GM19351 (cell line): ENCODE results near the gene RAD51B.

Source experiments
- ATAC-seq: cut with Tn5 transposase; IDR thresholded peaks from one replicate; pipeline ENCODE4 v1.9.1; 2021; ENCODE audit warnings: mild to moderate bottlenecking, moderate library complexity; ENCODE audit not compliant: unreplicated experiment

RAD51B gene

DNA sequence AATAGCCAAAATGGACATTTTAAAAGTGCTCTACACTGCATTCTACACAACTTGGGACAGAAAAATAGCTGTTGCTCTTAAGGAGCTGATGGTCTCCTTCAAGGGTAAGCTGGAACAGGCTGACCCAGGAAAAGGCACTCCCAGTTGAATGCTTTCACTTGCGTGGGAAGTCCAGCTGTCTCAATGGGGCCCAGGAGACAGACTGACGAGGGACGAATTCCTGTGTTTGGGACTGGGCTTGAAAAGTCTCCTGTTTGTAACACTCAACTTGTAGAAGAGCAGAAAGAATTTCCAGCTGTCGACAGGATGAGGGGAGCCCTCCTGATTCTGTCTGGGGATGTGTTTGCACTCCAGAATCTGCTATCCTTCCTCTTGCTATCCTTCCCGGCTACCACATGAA is 792.5 kb downstream of the RAD51B start:
- ATAC-seq: no peak

DNA sequence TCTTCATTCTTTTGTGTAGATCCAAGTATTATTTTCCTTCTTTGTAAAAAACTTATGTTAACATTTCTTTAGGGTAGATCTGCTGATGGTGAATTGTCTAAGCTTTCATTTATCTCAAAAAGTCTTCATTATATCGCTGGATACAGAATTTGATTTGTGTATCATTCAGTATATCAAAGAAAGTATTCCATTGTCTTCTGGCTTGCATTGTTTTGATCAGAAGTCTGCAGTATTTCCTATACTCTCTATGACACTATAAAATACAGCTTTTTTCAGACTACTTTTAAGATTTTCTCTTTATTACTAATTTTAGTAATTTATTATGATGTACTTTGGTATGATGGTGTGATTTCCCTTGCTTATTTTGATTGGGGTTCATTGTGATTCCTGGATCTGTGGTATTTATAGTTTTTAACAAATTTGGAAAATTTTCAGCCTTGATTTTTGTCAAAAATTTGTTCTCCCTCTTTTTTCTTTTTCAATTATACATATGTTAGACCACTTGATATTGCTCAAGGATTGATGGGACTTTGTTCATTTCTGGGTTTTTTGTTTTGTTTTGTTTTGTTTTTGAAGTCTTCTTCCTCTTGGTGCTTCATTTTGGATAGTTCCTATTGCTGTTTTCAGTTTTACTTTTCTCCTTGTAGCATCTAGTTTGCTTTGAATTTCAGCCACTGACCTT is 796.8 kb downstream of the RAD51B start:
- no peak for ATAC-seq

DNA sequence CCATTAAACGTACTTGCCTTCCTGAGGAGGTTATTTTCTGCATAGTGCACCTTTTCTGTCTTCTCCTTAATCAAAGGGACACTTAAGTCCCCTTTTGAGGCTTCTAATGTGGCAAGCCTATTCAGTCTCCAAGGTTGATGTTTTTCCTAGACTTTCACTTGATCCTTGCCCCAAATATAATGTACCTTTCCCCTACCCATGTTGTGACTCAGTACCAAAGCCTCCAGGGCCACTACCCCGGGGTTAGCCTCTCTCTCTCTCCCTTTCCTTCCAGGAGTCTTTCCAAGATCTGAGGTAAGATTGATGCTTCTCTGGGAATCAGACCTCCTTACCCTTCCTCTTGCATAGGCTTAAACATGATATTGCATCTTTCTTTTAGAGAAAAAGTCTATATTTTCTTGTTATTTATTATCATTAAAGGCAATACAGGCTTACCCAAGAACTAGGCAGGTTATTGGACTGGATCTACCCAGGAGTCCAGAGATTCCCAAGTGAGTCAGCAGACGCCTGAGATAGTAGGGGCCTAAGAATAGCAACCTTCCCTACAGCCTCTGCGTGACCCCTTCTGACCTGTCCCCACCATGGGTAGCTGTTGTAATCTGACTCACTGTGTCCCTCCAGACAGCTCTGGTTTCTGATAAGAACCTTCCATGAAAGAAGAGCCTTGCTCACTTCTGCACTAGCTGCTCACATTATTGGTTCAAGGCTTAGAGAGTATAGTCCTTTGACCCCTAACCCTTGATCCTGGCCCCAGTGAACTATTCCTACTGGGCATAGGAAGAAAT is 800.4 kb downstream of the RAD51B start:
- ATAC-seq: no peak

DNA sequence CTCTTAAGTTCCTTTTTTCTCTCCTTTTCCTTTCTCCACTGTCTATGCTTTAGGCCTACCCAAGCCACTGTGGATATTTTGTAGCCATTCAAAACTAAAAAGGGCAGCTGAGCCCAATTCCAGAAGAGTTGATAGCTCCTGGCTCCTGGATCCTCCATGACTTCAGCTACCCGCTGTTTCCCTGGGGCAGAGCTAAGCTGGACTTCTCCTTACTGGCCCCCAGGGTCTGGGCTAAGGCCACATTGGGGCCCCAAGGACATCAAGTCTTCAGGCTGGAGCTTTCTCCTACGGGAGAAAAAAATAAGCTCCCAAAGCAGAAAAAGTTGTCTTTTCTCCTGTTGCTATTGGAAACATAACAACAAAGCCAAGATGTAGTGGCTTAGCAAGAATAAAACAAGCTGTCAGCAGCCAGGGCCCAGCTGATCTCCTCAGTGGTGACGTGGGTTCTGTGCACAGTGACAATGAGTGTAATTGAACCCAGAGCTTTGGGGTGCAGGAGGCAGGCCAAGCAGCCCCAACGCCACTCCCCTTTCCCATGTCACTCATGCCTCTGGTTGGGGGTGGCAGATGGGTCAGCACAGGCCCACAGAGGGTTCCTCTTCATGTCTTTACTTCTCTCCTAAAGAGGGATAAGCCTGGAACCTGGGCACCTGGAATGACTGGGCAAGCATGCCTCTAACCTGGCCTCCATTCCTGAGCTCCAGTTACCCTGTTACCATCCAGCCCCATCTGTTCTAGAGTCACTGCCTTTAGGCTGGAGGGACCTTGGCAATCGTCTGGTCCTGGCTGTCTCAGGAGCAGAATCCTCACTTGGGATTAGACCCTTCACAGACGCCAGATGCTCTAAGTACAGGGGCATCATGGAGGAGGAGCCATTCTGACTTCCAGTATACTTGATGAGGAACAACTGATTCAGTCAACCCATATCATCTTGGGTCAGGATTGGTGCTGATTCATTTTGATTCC is 802.1 kb downstream of the RAD51B start:
- no peak for ATAC-seq

DNA sequence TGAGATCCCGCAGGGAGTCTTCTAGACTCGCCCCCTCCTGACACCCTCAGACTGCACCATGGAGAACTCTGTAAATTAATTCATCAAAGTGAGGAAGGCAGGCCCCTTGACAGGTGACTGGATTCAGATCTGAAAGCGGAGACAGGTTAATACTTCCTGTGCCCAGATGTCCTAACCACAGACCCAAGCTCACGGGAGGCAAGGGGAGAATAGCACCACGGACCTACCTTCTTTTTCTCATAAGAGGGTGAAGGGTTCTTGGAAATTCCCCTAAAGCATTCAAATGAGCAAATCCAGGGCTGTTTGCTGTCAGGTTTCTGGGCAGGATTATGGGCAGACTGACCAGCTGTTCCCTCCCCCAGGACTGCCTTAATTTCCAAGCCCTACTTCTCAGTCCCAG is 803.3 kb downstream of the RAD51B start:
- no peak for ATAC-seq

DNA sequence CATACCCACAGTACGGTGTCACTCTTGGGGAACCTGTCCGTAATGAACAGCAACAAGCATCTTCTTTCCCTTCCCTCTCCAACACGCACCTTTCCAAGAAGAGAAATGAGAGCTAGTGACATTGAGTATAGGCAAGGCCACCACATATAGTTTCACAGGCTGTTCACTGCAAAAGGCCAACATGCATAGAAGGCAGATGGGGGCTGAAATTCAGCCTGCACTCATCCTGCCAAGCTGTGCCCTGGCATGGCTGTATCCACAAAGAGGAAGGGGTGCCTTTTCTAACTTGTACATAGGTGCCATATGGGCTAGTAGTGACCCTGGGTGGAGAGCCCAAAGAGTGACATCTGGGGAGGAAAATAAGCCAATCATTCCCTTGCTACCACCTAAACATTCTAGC is 803.7 kb downstream of the RAD51B start:
- no peak for ATAC-seq

DNA sequence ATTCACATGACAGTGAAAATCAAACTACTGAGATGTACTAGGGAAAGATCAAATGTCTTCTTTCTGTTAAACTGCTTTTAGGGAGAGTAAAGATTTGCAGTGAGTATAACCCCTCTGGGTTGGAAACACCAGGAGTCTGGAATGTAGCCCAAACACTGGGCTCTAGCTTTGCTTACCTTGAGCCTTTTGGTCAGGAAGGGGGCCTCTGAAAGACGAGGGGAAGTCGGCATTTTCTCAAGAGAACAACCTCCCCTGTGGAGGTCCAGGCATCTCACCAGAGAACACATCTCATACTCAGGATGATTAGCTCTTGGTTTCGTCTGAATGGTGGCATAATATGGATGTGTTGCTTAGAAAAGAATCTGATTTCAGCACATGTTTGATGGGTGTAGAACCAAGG is 804.2 kb downstream of the RAD51B start:
- no peak for ATAC-seq

DNA sequence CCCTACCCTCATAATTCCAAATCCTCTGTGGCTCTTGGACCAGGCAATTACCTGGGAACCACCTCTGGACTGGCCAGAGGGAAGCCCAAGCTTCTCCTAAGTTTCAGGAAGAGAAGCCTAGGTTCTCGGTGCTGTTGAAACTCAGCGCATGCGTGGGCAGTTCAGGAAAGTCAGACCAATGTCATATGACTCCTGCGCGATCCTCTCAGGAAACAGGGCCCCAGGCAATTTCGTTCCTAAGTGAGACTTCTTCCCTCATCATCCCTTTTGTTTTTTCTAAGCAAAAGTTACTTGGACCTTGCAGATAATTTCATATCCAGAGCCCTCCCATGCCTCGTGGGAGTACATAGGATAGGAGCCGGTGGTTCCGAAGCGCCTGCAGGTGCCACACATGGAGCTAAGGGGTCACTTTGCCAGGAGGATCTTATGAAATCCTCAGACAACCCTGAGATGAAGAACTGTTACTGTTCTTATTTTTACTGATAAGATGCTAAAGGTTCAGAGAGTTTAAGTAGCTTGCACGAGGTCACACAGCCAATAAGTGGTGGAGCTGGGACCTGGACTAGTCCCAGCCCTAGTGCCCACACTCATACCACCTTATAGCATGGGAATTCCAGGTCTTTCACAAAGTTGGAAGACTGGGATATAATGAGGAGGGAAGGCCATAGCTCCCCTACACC is 805.1 kb downstream of the RAD51B start:
- no peak for ATAC-seq

DNA sequence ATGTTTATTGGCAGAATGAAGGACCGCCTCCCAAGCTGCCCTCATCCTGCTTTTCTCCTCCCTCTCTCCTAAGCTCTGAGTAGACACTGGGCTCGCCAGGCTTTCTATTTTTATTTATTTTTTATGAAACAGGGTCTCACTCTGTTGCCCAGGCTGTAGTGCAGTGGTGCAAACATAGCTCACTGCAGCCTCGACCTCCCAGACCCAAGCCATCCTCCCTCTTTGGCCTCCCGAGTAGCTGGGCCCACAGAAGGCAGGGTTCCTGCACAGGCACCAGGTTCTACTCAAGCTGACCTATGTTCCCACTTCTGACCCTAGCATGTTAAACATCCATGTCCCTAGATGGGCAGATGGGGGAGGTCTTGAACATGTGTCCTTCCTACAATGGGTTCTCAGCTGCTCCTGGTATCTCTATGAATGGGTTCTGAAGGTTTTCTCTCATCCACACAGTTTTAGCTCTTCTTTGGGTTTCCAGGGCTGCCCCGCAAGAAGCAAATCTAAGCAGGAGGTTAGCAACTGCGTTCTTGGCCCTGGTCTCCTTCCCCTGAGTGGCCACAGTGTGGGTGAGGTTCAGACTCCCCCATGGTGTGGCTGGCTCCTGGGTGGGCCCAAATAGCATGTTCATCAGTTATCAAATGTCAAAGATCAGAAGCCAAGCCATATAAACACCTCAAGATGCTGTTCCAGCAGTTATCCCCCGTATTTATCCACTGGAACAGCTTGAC is 805.9 kb downstream of the RAD51B start:
- no peak for ATAC-seq

DNA sequence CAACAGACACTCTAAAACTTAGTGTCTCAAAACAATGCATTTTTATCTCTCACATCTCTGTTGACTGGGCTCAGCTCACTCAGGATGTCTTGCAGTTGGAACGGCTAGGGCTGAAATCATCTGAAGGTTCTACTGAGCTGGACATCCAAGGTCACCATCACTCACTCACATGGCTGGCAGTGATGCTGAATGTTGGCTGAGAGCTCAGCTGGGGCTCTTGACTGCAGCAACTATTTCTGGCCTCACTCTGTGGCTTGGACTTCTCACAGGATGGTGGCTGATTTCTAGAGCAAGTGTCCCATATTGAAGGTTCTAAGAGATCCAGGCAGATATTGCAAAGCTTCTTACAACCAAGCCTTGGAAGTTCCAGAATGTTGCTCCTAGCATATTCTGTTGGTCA is 806.8 kb downstream of the RAD51B start:
- ATAC-seq: no peak

DNA sequence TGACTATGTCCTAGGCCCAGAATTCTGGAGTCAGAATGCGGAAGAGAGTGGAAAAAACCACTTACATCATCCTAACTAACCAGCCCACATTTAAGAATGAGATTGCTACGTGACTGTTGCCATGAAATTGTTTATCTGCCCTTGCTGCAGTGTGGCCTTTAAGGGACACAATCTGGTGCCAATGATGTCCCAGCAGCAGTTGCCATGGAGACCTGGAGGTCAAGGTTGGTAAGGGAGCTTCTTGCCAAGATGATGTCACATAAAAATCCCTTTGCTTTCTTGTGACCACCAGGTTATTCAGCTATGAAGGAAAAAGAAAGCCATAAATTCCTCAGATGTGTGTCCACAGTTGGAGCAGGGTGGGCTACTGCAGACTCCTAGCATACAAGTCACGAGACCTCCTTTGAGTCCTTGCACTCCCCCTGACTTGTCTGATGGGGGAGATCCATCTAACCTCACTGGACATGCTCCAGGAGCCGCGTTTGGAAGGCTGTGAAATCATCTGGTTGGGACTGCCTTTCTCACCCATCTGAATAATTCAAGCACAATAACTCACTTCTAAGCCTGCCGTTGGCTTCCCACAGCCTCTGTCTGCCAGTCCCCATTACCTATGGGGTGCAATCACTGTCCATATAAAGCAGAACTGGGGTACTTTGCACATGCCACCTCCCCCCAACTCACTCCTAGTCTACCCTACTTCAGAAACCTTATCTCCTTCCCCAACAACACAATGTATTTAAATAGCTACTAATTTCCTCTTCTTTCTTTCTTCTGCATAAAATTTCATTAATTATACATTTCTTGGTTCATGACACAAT is 807.7 kb downstream of the RAD51B start:
- no peak for ATAC-seq

DNA sequence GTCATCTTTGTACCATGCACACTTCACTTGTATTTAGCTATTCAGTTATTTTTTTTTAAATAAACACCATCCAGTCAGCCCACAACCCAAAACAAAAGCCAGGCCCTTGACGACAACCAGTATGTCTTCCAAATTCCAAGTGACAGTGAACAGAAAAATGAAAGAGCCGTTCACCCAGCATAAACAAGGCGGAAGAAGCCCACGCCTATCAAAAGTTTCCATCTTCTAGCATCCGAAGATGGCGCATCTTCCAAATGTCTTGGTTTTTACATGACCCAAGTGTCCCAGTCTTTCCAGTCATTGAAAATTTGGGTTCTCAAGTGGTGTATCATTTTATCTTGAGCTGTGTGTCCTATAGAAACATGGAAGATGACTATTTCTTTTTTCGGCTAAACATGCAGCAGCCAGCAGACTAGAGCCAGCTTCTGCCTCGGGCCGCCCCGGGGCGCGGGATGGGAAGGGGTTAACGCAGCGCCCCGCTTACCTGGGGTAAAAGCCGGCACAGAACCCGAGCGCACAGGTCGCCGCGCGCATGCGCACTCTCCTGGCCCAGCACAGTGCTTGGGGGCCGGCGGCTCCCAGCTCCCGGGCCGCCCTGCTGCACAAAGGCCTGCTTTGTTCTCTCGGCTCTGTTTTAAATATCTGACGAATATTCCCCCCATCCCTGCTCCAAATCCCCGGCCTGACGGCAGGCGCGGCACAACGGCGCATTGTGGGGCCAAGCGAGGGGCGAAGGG is 808.5 kb downstream of the RAD51B start:
- no peak for ATAC-seq

DNA sequence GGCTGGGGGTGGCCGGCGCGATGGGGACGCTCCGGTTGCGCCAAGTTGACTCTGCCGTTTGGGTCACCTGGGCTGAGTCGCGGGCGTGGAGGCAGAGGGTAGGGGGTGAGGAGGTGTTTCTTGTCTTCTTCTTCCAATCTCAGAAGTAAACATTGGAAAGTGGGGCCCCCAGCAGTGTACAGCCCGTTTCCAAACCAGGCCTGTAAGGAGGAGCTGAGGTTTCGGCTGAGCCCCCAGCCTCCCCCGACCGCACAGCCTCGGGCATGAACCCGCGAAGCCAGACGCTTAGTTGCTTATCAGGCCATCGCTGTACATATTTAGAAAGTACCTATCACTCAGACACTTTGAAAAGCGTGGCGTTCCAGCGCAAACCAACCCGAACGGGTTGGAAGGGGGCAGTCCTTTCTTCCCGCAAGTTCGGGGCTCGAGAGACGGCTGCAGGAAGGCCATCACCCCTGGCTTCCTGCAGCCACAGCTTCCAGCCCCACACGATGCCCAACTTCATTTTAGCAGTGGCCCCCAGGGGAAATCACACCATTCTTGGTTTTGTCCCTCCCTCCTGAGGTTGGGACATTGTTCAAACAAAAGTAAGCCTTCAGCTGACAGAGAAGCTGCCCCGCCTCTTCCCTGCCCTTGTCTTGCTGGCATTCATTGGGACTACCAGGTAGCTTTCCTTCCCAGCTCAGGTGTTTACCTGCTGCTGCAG is 809.2 kb downstream of the RAD51B start:
- ATAC-seq: no peak

DNA sequence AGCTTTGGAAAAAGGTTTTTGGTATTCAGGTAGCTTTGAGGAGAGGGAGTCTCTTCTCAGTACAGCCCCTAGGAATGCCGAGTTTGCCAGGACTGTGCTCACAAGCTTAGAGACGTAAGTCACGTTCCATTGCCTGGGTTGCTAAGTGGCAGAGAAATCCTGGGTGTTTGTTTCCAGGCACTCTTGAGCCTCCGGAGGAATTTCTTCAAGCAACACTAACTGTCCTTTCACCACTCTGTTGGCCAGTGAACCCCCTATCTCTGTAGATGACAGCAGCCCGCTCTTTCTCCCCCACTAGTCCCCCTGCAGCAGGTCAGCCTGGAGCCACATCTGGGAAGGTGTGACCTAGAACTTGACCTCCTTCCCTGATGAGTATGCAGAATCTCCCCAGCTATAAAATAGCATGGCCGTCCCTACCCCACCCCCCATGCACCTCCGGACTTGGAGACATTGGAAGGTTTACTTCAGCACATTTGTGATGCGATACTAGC is 810.5 kb downstream of the RAD51B start:
- ATAC-seq: no peak

DNA sequence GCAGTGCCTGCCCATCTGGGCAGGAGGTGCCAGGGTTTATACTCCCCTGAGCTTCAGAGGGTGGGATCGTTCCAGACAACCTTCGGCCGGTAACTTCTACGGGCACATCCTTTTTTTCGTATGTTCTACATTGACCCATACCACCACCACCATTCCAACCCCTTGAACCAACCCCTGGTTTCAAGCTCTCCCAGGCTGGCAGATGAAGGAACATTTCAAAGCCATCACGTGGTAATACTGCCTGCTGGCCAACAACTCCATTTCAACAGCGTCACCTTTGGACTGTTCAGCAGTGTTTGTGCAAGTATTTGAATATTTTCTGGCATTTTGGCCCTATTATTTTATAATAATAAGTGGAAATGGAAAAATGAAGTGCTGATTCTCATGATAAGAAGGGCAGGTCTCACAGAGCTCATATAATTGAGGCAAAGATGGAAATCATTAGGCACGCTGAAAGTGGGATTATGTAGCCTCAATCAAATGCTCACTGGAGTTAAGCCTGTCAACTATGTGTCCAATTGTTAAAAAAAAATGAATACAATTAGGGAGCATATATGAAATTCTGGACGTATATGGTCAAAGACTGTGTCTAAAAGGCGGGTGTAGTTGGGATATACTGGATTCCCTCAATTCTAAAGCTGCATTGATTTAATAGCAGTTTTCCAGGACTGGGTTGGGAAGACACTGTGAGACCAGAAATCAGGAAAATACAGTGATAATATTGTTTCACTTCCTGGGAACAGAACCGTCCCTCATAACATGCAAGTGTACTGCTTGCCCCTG is 811.2 kb downstream of the RAD51B start:
- no peak for ATAC-seq

DNA sequence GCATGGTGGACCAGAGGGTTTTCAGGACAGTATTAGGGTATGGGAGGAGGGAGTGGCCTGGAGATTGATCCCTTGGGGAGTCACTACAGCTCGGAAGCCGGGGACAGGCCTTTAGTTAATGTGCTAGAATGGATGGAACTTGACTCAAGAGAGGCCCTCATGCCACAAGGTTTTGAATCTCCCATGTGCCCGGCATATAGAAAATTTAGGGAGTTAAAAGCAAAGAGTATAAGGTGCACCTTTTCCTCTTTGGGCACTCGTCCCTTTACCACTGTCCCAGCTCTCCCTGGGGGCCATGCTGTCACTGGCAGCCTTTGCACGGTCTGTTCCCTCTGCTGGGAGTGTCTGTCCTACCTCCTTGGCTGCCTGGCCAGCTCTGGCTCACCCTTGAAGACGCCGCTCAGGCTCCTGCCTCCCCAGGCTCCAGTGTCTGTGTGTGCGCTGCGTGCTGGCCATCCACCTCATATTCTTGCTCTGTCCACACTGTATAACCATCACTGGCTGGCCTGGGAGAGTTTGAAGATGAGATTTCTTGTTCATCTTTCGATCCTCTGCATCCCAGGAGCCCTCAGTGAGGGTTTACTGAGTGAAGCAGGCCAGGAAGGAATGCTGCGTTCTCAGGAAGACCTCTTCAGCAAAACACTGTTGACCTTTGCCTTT is 811.9 kb downstream of the RAD51B start:
- no peak for ATAC-seq
